ENCODE results near the gene AIG1. TPM values are rescaled to one million over a fixed set of nuclear protein-coding genes. Genes with fewer than 3 reads are reported as not detected.
"Not testable (repeated sequence)": the region's sequence is repeated elsewhere in the genome, so short reads cannot be mapped to it uniquely, and the experiment has no call there.

Gene AIG1
- total and polyA plus RNA-seq, 2 donors from 2014 or later: 57.3 to 146 TPM

- H3K4me3 ChIP-seq (ENCODE audit: low read length in 3 of 3): no peak overlapping the region
- DNase-seq: no peak
- no peak overlapping the region for H3K9ac ChIP-seq (ENCODE audit: low read length in 3 of 3)
- no peak for FAIRE-seq
- no peak overlapping the region for H3K27ac ChIP-seq (ENCODE audit: low read depth in 2 of 2, low read length in 2 of 2)
- intact Hi-C loops (cut with DNase I): no loop called here
- TF ChIP-seq CTCF (IDR thresholded peaks at IDR 0.05; ENCODE audit: borderline replicate concordance, extremely low read depth, insufficient read depth): no peak
- H3K27me3 ChIP-seq (ENCODE audit: control insufficient read depth, insufficient read depth, low read length): no peaks in the 10 kb centered on the region
- no peaks in the 10 kb centered on the region for H3K4me1 ChIP-seq (ENCODE audit: control insufficient read depth in 2 of 3, insufficient read depth in 2 of 3, low read depth in 1 of 3, low read length in 3 of 3)
- peaks cover 0 to 3% (median under 1%) of the 10 kb centered on the region in 3 donors for H3K36me3 ChIP-seq (ENCODE audit: control insufficient read depth in 2 of 3, insufficient read depth in 3 of 3, low read length in 3 of 3)
- H3K9me3 ChIP-seq (ENCODE audit: control insufficient read depth in 2 of 3, insufficient read depth in 1 of 3, low read length in 3 of 3): no peaks in the 10 kb centered on the region
These were observed 278.5 kb downstream of the AIG1 start for GRCh38 chr6:143339223-143339622.

- H3K9ac ChIP-seq (ENCODE audit: low read length in 3 of 3); intact Hi-C loops (cut with DNase I); H3K9me3 ChIP-seq (ENCODE audit: control insufficient read depth in 2 of 3, insufficient read depth in 1 of 3, low read length in 3 of 3); H3K4me3 ChIP-seq (ENCODE audit: low read length in 3 of 3); H3K27me3 ChIP-seq (ENCODE audit: control insufficient read depth, insufficient read depth, low read length); H3K27ac ChIP-seq (ENCODE audit: low read depth in 2 of 2, low read length in 2 of 2); FAIRE-seq; H3K36me3 ChIP-seq (ENCODE audit: control insufficient read depth in 2 of 3, insufficient read depth in 3 of 3, low read length in 3 of 3); H3K4me1 ChIP-seq (ENCODE audit: control insufficient read depth in 2 of 3, insufficient read depth in 2 of 3, low read depth in 1 of 3, low read length in 3 of 3); DNase-seq: not testable (repeated sequence)
These were observed 284.8 kb downstream of the AIG1 start for GRCh38 chr6:143345477-143345876.

GRCh38 chr6:143346004-143346403, 285.3 kb downstream of the AIG1 start:
- intact Hi-C loops (cut with DNase I): no loop called here
- H3K9me3 ChIP-seq (ENCODE audit: control insufficient read depth in 2 of 3, insufficient read depth in 1 of 3, low read length in 3 of 3): no peaks in the 10 kb centered on the region
- H3K36me3 ChIP-seq (ENCODE audit: control insufficient read depth in 2 of 3, insufficient read depth in 3 of 3, low read length in 3 of 3): no peaks in the 10 kb centered on the region
- H3K27me3 ChIP-seq (ENCODE audit: control insufficient read depth, insufficient read depth, low read length): no peaks in the 10 kb centered on the region
- no peak overlapping the region for H3K4me3 ChIP-seq (ENCODE audit: low read length in 3 of 3)
- no peak overlapping the region for H3K27ac ChIP-seq (ENCODE audit: low read depth in 2 of 2, low read length in 2 of 2)
- FAIRE-seq (no peak), DNase-seq (no peak)
- H3K9ac ChIP-seq (ENCODE audit: low read length in 3 of 3): no peak overlapping the region
- no peaks in the 10 kb centered on the region for H3K4me1 ChIP-seq (ENCODE audit: control insufficient read depth in 2 of 3, insufficient read depth in 2 of 3, low read depth in 1 of 3, low read length in 3 of 3)
- TF ChIP-seq CTCF (IDR thresholded peaks at IDR 0.05; ENCODE audit: borderline replicate concordance, extremely low read depth, insufficient read depth): no peak

- Histone ChIP-seq H3K9me3 (ENCODE audit: control insufficient read depth in 2 of 3, insufficient read depth in 1 of 3, low read length in 3 of 3) (no peaks in the 10 kb centered on the region), H3K27ac (ENCODE audit: low read depth in 2 of 2, low read length in 2 of 2) (no peak overlapping the region), H3K4me1 (ENCODE audit: control insufficient read depth in 2 of 3, insufficient read depth in 2 of 3, low read depth in 1 of 3, low read length in 3 of 3) (no peaks in the 10 kb centered on the region), H3K4me3 (ENCODE audit: low read length in 3 of 3) (no peak overlapping the region), H3K9ac (ENCODE audit: low read length in 3 of 3) (no peak overlapping the region), H3K36me3 (ENCODE audit: control insufficient read depth in 2 of 3, insufficient read depth in 3 of 3, low read length in 3 of 3) (no peaks in the 10 kb centered on the region), H3K27me3 (ENCODE audit: control insufficient read depth, insufficient read depth, low read length) (no peaks in the 10 kb centered on the region)
- intact Hi-C loops (cut with DNase I): no loop called here
- TF ChIP-seq CTCF (IDR thresholded peaks at IDR 0.05; ENCODE audit: borderline replicate concordance, extremely low read depth, insufficient read depth): no peak
- no peak for DNase-seq
- no peak for FAIRE-seq
These were observed 287.8 kb downstream of the AIG1 start for GRCh38 chr6:143348531-143348930.
